Renal cortical epithelial cell (primary cell): Measurements from ENCODE around the gene IFIT3. TPM values are rescaled to one million over a fixed set of nuclear protein-coding genes. Genes with fewer than 3 reads are reported as not detected.

ENCODE experiments used
- total RNA-seq: library from RNA; depleted of rRNA; stranded (reverse); fragments of >200 nt; gene quantifications from 2 replicates; pipeline ENCODE4 v1.2.3, GENCODE V29; 2014

IFIT3 gene
- total RNA-seq, 1 donor from 2014 or later = 12.8 TPM

Other genes with a start within 250 kb of the IFIT3 start
- 0.10 TPM in 1 of 2 replicates, not detected in the other for gene CH25H, start 120.7 kb upstream of the IFIT3 start, total RNA-seq
- 50.4 and 78.7 TPM in 2 replicates for gene LIPA, start 76.2 kb upstream of the IFIT3 start, total RNA-seq
- 7.2 and 20.7 TPM in 2 replicates for gene IFIT2, start 26.0 kb upstream of the IFIT3 start, total RNA-seq
- not detected in 2 replicates for gene IFIT1B, start 50.1 kb downstream of the IFIT3 start, total RNA-seq
- gene IFIT1, start 64.6 kb downstream of the IFIT3 start, total RNA-seq = 10.2 and 23.3 TPM in 2 replicates
- 16.0 and 41.0 TPM in 2 replicates for gene IFIT5, start 86.6 kb downstream of the IFIT3 start, total RNA-seq
- 27.6 and 110 TPM in 2 replicates for gene SLC16A12, start 207.6 kb downstream of the IFIT3 start, total RNA-seq